Activated T-helper 2 cell treated with anti-CD3 and anti-CD28 coated beads, Interferon-gamma antibody, Interleukin-2, Interleukin-4, amounts not matched to agents 10 μg/mL and 5 μg/mL and 100 μg/mL, durations not matched to agents 14 hours and 24 hours and 36 hours (primary cell): ENCODE measurements around the gene CSTPP1. TPM values are rescaled to one million over a fixed set of nuclear protein-coding genes. Genes with fewer than 3 reads are reported as not detected.
"Not testable (repeated sequence)": the region's sequence is repeated elsewhere in the genome, so short reads cannot be mapped to it uniquely, and the experiment has no call there.

Experiments
- DNase-seq: peaks from one replicate; pipeline ENCODE4 v3.0.0; 2021; ENCODE audit warnings: low spot score
- H3K27ac Mint-ChIP-seq: one replicate; pipeline ENCODE4 v1.8.0; 2021; ENCODE audit warnings: mixed read lengths
- H3K27me3 Mint-ChIP-seq: one replicate; pipeline ENCODE4 v1.8.0; 2021; ENCODE audit warnings: low read depth, mixed read lengths
- H3K36me3 Mint-ChIP-seq: one replicate; pipeline ENCODE4 v1.8.0; 2021; ENCODE audit warnings: low read depth, mixed read lengths
- H3K4me1 Mint-ChIP-seq: one replicate; pipeline ENCODE4 v1.8.0; 2021; ENCODE audit warnings: low read depth, mixed read lengths
- H3K4me3 Mint-ChIP-seq: one replicate; pipeline ENCODE4 v1.8.0; 2021; ENCODE audit warnings: low read depth, mild to moderate bottlenecking, moderate library complexity, mixed read lengths
- H3K9me3 Mint-ChIP-seq: one replicate; pipeline ENCODE4 v1.8.0; 2021; ENCODE audit warnings: mixed read lengths
- intact Hi-C: fragments of 100-400 bp; cut with micrococcal nuclease; formaldehyde crosslinking; loops from one replicate; pipeline ENCODE4 v1.15.1; 2023
- total RNA-seq: library from RNA; stranded (reverse); gene quantifications from 2 replicates; pipeline ENCODE4 v1.2.3, GENCODE V29; 2022

CSTPP1 gene
- total RNA-seq, 1 donor from 2014 or later, result 17.8 TPM

DNA sequence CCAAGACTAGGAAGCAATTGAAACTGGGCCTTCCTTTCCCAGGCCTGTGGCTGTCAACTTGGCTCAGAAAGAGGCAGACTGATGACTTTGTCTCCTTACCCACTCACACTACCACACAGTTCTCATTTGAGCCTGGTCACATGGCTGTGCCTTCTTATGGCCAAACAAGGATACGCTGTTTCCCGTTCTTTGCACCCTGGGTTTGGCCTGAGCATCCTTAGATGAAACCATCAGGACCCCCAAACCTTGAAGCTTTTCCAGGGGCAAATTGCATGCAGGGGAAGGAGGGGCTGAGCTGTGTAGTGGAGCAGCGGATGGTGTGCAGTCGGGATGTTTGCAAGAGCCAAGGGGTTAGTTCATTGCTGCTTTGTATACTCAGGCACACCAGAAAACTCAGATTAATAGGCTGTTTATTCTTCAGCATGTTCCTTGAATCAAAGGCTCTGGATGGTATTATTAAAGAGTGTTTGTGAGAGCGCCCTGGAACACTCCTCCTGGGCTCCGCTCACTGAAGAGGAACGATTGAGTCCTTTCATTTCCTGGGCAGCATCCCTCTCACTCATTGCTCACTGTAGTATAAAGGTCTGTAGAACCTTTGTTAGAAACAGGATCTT, 170.3 kb downstream of the CSTPP1 start:
- no peaks in the 10 kb centered on the region for H3K27me3 Mint-ChIP-seq
- no peak overlapping the region for H3K27ac Mint-ChIP-seq
- DNase-seq, result no peak
- H3K4me3 Mint-ChIP-seq, result no peak overlapping the region
- H3K36me3 Mint-ChIP-seq, result no peaks in the 10 kb centered on the region
- no peaks in the 10 kb centered on the region for H3K9me3 Mint-ChIP-seq
- no peaks in the 10 kb centered on the region for H3K4me1 Mint-ChIP-seq
- intact Hi-C loops, result no loop called here

DNA sequence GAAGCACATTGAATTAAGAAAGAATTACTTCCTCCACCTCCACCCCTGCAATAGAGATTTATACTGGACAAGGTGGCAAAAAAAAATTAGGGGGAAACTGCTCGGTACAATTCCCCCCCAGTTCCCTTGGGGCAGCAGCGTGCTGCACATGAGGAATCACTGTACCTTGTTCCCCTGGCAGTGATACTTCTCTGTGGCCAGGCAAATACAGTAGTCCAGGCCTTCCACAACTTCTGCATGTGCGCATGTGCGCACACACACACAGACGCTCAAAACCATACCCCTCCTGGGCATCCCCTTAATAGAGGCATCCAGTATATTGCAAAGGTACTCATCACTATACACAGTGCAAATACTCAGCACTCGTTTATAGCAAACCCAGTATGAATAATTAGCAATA, 171.2 kb downstream of the CSTPP1 start:
- DNase-seq, result no peak
- no peaks in the 10 kb centered on the region for H3K36me3 Mint-ChIP-seq
- H3K4me1 Mint-ChIP-seq, result no peaks in the 10 kb centered on the region
- intact Hi-C loops, result no loop called here
- H3K4me3 Mint-ChIP-seq, result no peak overlapping the region
- H3K9me3 Mint-ChIP-seq, result no peaks in the 10 kb centered on the region
- H3K27me3 Mint-ChIP-seq, result no peaks in the 10 kb centered on the region
- H3K27ac Mint-ChIP-seq, result no peak overlapping the region

DNA sequence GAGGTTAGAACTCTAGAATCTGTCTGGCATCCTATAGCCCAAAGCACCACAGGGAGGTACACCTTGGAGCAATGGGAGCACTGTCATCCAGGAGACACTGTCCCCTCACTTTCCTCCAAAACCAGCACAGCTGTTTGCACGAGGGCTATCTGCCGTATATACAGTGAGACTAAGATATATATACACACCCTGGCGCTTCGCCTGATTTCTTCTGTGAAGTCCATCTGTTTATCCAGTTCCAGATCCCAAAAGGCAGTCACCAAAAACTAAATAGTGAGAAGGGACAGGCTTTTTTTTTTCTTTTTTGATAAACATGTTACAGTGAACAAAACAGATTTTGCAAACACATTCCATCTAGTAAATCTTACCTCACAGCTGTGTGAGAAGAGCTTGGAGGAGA, 171.7 kb downstream of the CSTPP1 start:
- DNase-seq, result no peak
- Mint-ChIP-seq H3K9me3 (no peaks in the 10 kb centered on the region), H3K4me3 (no peak overlapping the region), H3K4me1 (no peaks in the 10 kb centered on the region), H3K27ac (no peak overlapping the region), H3K36me3 (no peaks in the 10 kb centered on the region), H3K27me3 (no peaks in the 10 kb centered on the region)
- intact Hi-C loops, result no loop called here

DNA sequence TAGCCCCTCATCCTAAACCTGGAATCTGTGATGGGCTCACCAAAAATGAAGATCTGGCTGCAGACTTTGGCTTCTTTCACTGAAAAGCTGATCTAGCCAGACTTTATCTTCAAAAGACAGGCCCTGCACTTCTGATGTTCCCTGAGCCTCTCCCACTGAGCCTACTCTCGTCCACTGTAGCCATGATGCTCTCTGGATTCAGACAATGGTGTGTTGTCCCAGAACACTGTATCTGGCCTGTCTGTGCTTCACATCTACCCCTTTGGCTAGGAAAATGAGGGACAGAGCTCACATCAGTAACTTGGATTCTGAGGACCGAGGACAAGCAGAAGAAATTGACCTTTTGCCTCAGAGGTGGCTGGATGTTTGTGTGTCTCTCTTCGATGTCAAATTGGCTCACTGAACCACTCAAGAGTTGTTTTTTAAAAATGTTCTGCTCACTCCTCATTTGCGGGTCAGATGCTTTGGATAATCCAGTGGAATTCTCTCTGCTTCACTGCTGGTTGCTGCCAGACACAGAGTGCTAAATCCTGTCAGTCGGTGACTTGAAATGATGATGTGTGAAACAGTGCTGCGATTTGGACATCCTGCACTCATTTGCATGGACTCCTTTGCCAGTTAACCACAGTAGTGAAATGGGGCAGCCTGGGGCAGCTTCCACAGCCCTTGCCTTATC, 172.6 kb downstream of the CSTPP1 start:
- no peak overlapping the region for H3K4me3 Mint-ChIP-seq
- intact Hi-C loops, result no loop called here
- no peaks in the 10 kb centered on the region for H3K36me3 Mint-ChIP-seq
- no peaks in the 10 kb centered on the region for H3K27me3 Mint-ChIP-seq
- no peaks in the 10 kb centered on the region for H3K4me1 Mint-ChIP-seq
- DNase-seq, result no peak
- no peak overlapping the region for H3K27ac Mint-ChIP-seq
- H3K9me3 Mint-ChIP-seq, result no peaks in the 10 kb centered on the region

DNA sequence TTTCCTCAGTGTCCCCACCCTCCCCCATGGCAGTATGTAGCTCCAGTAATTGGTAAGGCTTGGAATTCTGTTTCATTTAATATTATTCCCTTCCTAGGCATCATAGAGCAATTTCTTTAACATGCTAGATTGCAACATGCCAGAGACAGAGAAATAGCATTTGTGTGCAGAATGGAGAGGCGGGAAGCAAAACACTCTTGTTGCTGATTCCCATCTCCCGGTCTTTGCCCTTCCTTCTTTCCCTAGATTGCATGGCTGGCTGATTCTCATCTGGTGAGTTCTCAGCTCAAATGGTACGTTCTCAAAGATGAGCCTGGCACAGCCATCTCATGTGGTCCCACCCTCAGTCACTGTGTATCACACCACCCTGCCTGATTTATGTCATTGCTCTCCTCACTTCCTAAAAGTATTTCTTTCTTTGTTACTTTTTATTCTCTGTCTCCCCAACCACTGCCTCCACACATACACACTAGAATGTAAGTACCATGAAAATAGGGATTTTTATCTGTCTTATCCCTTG, 173.2 kb downstream of the CSTPP1 start:
- DNase-seq, result no peak
- no peak overlapping the region for H3K27ac Mint-ChIP-seq
- intact Hi-C loops, result no loop called here
- no peaks in the 10 kb centered on the region for H3K4me1 Mint-ChIP-seq
- H3K9me3 Mint-ChIP-seq, result no peaks in the 10 kb centered on the region
- no peaks in the 10 kb centered on the region for H3K27me3 Mint-ChIP-seq
- no peak overlapping the region for H3K4me3 Mint-ChIP-seq
- H3K36me3 Mint-ChIP-seq, result no peaks in the 10 kb centered on the region

DNA sequence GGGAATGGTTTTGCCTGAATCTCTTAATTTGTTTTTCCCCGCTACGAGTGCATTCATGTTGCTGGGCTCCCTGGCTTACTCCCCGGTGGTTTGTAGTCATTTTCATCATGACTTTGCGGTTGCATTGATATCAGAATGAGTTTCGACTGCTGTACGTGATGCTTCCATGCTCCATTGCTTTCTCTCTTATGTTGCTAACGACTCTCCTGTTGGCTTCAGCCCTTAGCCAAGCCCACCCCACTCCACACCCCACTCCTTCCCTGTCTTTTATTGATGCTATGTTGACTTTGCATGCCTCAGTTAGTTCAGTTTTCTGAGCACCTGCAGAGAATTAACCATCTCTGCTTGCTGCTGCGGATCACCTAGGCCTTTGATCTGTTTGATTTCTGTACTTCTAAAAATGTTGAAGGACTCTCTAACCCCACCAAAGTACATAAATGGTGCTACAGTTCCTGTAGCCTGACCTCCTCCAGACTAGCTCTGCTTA, 174.8 kb downstream of the CSTPP1 start:
- Mint-ChIP-seq H3K27ac (no peak overlapping the region), H3K27me3 (peaks cover 6% of the 10 kb centered on the region), H3K4me1 (no peaks in the 10 kb centered on the region), H3K36me3 (no peaks in the 10 kb centered on the region), H3K9me3 (no peaks in the 10 kb centered on the region), H3K4me3 (no peak overlapping the region)
- DNase-seq, result no peak
- intact Hi-C loops, result no loop called here

DNA sequence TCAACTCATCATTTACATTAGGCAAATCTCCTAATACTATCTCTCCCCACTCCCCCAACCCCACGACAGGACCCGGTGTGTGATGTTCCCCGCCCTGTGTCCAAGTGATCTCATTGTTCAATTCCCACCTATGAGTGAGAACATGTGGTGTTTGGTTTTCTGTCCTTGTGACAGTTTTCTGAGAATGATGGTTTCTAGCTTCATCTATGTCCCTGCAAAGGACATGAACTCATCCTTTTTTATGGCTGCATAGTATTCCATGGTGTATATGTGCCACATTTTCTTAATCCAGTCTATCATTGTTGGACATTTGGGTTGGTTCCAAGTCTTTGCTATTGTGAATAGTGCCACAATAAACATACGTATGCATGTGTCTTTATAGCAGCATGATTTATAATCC, 176.4 kb downstream of the CSTPP1 start:
- DNase-seq, H3K4me1 Mint-ChIP-seq, H3K9me3 Mint-ChIP-seq, H3K36me3 Mint-ChIP-seq, H3K4me3 Mint-ChIP-seq, H3K27ac Mint-ChIP-seq, intact Hi-C loops, H3K27me3 Mint-ChIP-seq: not testable (repeated sequence)

DNA sequence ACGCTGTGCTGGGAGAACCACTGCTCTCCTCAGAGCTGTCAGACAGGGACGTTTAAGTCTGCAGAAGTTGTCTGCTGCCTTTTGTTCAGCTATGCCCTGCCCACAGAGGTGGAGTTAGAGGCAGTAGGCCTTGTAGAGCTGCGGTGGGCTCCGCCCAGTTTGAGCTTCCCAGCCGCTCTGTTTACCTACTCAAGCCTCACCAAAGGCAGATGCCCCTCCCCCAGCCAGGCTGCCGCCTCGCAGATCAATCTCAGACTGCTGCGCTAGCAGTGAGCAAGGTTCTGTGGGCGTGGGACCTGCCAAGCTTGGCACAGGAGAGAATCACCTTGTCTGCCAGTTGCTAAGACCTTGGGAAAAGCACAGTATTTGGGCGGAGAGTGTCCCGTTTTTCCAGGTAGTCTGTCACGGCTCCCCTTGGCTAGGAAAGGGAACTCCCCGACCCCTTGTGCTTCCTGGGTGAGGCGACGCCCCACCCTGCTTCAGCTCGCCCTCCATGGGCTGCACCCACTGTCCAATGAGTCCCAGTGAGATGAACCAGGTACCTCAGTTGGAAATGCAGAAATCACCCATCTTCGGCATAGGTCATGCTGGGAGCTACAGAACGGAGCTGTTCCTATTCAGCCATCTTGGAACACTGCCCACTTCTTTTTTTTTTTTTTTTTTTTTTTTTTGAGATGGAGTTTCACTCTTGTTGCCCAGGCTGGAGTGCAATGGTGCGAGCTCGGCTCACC, 182.6 kb downstream of the CSTPP1 start:
- peak; percentile 25 for DNase-seq
- H3K9me3 Mint-ChIP-seq, intact Hi-C loops, H3K27ac Mint-ChIP-seq, H3K27me3 Mint-ChIP-seq, H3K4me1 Mint-ChIP-seq, H3K4me3 Mint-ChIP-seq, H3K36me3 Mint-ChIP-seq: not testable (repeated sequence)

DNA sequence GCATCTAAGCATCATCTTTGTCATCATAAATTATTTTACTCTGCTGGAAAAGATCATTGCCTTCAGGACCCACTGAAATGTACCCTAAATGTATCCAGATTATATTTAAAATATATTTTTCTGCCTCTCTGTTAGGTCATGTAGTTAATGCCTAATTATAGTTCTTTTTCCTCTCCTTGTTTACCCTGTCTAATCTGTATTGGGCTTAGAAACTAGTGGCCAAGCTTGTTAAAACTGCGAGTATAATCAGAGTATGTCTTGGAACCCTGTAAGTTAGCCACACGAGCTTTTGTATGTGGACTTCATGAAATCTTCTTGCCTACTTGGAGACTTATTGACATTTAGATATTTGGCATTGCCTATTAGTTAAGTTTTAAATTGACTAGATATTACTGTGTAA, 184.5 kb downstream of the CSTPP1 start:
- H3K36me3 Mint-ChIP-seq, result no peaks in the 10 kb centered on the region
- DNase-seq, result no peak
- H3K9me3 Mint-ChIP-seq, result no peaks in the 10 kb centered on the region
- H3K27ac Mint-ChIP-seq, result no peak overlapping the region
- intact Hi-C loops, result no loop called here
- no peak overlapping the region for H3K4me3 Mint-ChIP-seq
- H3K27me3 Mint-ChIP-seq, result peaks cover 3% of the 10 kb centered on the region
- H3K4me1 Mint-ChIP-seq, result no peaks in the 10 kb centered on the region

DNA sequence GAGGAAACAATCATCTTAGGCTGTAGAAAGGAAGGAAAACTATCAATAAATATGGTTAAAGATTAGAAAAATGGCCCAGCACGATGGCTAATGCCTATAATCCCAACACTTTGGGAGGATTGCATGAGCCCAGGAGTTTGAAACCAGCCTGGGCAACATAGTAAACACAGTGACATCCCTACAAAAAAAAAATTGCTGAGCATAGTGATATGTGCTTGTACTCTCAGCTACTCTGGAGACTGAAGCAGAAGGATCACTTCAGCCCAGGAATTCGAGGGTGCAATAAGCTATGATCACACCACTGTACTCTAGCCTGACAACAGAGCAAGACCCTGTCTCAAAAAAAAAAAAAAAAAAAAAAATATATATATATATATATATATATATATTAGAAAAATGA, 185.2 kb downstream of the CSTPP1 start:
- H3K9me3 Mint-ChIP-seq, result no peaks in the 10 kb centered on the region
- no peak for DNase-seq

DNA sequence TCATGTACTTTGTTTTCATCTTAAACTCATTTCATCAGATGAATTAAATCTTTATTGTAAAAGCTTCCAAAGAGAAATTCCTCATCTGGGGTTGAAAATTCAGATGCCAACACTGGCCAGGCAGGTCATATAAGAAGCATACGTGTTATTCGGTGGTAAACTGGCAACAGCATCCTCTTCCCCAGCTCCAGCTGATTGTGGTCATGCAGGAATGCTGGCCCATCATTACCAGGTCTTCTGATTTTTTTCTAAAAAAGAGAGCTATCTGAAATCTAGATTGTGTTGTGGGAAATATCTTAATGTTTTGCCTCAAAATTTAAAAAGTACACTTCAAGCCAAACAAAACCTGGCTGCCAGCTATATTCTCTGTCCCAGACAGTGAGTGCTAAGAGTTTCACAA, 186.5 kb downstream of the CSTPP1 start:
- H3K27ac Mint-ChIP-seq, result no peak overlapping the region
- no peaks in the 10 kb centered on the region for H3K36me3 Mint-ChIP-seq
- no peak for DNase-seq
- no peak overlapping the region for H3K4me3 Mint-ChIP-seq
- intact Hi-C loops, result no loop called here
- no peaks in the 10 kb centered on the region for H3K4me1 Mint-ChIP-seq
- no peaks in the 10 kb centered on the region for H3K27me3 Mint-ChIP-seq
- H3K9me3 Mint-ChIP-seq, result no peaks in the 10 kb centered on the region

More for the DNA sequence above, 185.2 kb downstream of the CSTPP1 start:
- intact Hi-C loops, result no loop called here
- Mint-ChIP-seq H3K27ac (no peak overlapping the region), H3K27me3 (no peaks in the 10 kb centered on the region), H3K4me3 (no peak overlapping the region), H3K36me3 (no peaks in the 10 kb centered on the region), H3K4me1 (no peaks in the 10 kb centered on the region)

DNA sequence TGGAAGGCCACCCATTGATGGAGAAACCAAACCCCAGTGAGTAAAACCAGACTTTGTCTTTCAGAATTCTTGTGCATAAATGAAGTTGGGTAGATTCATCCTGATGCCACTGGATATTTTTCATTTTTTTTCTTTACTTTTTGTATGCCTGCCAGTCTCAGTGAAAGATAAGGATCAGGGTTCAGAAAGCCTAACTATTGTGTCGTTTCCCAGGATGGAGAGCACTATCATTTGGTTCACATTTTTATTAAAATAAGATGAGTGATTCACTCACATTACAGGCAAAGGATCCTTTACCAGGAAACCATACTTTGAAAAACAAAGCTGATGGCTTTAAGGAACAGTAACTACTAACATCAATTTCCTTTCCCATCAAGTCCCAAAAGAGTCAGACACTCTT, 188.1 kb downstream of the CSTPP1 start:
- Mint-ChIP-seq H3K36me3 (no peaks in the 10 kb centered on the region), H3K27me3 (no peaks in the 10 kb centered on the region), H3K9me3 (no peaks in the 10 kb centered on the region), H3K4me3 (no peak overlapping the region), H3K27ac (no peak overlapping the region), H3K4me1 (no peaks in the 10 kb centered on the region)
- DNase-seq, result no peak
- intact Hi-C loops, result no loop called here

DNA sequence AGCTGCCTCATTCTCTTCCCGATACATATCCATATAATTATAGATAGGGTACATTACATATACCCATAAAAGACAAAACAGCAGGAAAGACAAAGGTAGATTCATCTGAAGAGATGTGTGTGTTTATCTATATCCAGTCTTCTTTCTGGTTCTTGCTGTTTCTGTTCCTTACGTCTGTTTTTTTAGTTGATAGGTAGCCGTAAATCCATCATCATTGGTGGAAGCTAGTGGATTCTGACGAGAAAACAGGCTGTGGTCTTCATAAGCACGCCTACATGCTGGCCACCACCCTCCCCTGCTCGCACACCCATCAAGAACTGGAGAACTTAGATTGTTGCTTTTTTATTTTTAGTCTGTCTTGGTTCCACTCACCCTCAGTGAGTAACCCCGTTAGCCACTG, 188.5 kb downstream of the CSTPP1 start:
- intact Hi-C loops, result no loop called here
- no peaks in the 10 kb centered on the region for H3K9me3 Mint-ChIP-seq
- no peaks in the 10 kb centered on the region for H3K27me3 Mint-ChIP-seq
- no peak overlapping the region for H3K4me3 Mint-ChIP-seq
- no peak overlapping the region for H3K27ac Mint-ChIP-seq
- no peak for DNase-seq
- H3K36me3 Mint-ChIP-seq, result no peaks in the 10 kb centered on the region
- H3K4me1 Mint-ChIP-seq, result no peaks in the 10 kb centered on the region
